ENCODE data around the gene SETBP1. TPM values are rescaled to one million over a fixed set of nuclear protein-coding genes. Genes with fewer than 3 reads are reported as not detected.
A peak's percentile ranks its signal among the peaks of the same experiment; 100 is the strongest.

SETBP1 gene
- total and polyA plus RNA-seq, 4 donors = 1.3 to 85.0 (median 24.1) TPM

GRCh38 chr18:44987371-44987770 is 306.7 kb downstream of the SETBP1 start:
- no peak for DNase-seq
- Histone ChIP-seq H3K4me1 (ENCODE audit: control insufficient read depth in 1 of 2, insufficient read depth in 2 of 2, low read length in 2 of 2) (no peaks in the 10 kb centered on the region), H3K27me3 (ENCODE audit: control insufficient read depth in 1 of 2, insufficient read depth in 2 of 2, low read length in 1 of 2) (no peaks in the 10 kb centered on the region), H3K36me3 (ENCODE audit: control insufficient read depth in 1 of 2, insufficient read depth in 2 of 2, low read length in 1 of 2) (no peaks in the 10 kb centered on the region), H3K9me3 (ENCODE audit: control insufficient read depth, low read length) (no peaks in the 10 kb centered on the region), H3K27ac (ENCODE audit: low read depth in 1 of 2, low read length in 2 of 2) (no peak overlapping the region), H3K4me3 (ENCODE audit: low read length in 2 of 2) (no peak overlapping the region)
- intact Hi-C loops (cut with DNase I) = no loop called here
- ATAC-seq (ENCODE audit: low FRiP score) = no peak
- WGBS, 2 donors = 73 to 81% methylated on average over 4 of the region's 4 CpGs

- H3K4me1 ChIP-seq (ENCODE audit: control insufficient read depth in 1 of 2, insufficient read depth in 2 of 2, low read length in 2 of 2) = no peaks in the 10 kb centered on the region
- H3K36me3 ChIP-seq (ENCODE audit: control insufficient read depth in 1 of 2, insufficient read depth in 2 of 2, low read length in 1 of 2) = no peaks in the 10 kb centered on the region
- ATAC-seq (ENCODE audit: low FRiP score) (no peak), DNase-seq (no peak)
- 95 to 99% methylated on average over 1 of the region's 1 CpG for WGBS, 2 donors
- intact Hi-C loops (cut with DNase I) = no loop called here
- no peak overlapping the region for H3K4me3 ChIP-seq (ENCODE audit: low read length in 2 of 2)
- no peaks in the 10 kb centered on the region for H3K27me3 ChIP-seq (ENCODE audit: control insufficient read depth in 1 of 2, insufficient read depth in 2 of 2, low read length in 1 of 2)
- no peaks in the 10 kb centered on the region for H3K9me3 ChIP-seq (ENCODE audit: control insufficient read depth, low read length)
- H3K27ac ChIP-seq (ENCODE audit: low read depth in 1 of 2, low read length in 2 of 2) = no peak overlapping the region
Observed at GRCh38 chr18:44988821-44989587, 308.3 kb downstream of the SETBP1 start.

DNA sequence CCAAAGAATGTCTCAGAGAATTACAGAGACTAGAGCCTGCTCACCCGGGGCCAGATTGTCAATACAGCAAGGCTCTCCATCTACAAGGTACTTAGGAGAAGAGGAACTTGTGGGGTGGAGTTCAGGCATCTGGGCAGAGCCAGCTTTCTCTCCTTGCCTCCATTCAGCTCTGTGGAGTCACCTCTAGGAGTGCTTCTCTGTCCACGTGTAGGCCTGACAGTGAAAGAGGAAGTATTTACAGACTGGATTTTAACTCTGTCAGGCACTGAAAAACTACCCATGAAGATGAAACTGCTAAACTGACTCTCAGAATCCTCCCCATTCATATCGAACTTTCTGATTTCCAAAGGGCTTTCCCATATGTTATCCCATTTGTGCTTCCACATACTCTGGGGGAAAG is 315.6 kb downstream of the SETBP1 start:
- DNase-seq (no peak), ATAC-seq (ENCODE audit: low FRiP score) (no peak)
- H3K9me3 ChIP-seq (ENCODE audit: control insufficient read depth, low read length) = no peaks in the 10 kb centered on the region
- intact Hi-C loops (cut with DNase I) = no loop called here
- no peak overlapping the region for H3K27ac ChIP-seq (ENCODE audit: low read depth in 1 of 2, low read length in 2 of 2)
- no peaks in the 10 kb centered on the region for H3K27me3 ChIP-seq (ENCODE audit: control insufficient read depth in 1 of 2, insufficient read depth in 2 of 2, low read length in 1 of 2)
- no peak overlapping the region for H3K4me3 ChIP-seq (ENCODE audit: low read length in 2 of 2)
- WGBS, 2 donors = 74 to 77% methylated on average over 3 of the region's 3 CpGs
- no peaks in the 10 kb centered on the region for H3K4me1 ChIP-seq (ENCODE audit: control insufficient read depth in 1 of 2, insufficient read depth in 2 of 2, low read length in 2 of 2)
- H3K36me3 ChIP-seq (ENCODE audit: control insufficient read depth in 1 of 2, insufficient read depth in 2 of 2, low read length in 1 of 2) = no peaks in the 10 kb centered on the region

DNA sequence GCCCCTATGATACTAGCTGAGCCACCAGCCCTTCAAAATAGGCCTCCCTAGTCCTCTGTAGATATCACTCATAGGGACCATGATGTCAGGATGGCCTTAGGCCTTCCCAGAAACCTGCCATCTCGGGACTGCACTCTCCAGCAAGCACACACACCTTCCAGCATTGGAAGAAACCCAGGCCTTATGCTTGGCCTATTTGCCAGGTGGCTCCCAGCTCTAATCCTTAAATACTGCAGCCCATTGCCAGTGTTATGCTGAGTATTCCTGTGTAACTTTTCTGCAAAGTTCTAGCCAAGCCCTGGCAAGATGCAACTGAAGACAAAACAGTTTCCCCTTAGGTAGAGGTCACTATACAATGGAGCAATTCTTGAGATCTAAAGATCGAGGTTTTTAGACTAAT is 316.5 kb downstream of the SETBP1 start:
- Histone ChIP-seq H3K27ac (ENCODE audit: low read depth in 1 of 2, low read length in 2 of 2) (no peak overlapping the region), H3K36me3 (ENCODE audit: control insufficient read depth in 1 of 2, insufficient read depth in 2 of 2, low read length in 1 of 2) (no peaks in the 10 kb centered on the region), H3K27me3 (ENCODE audit: control insufficient read depth in 1 of 2, insufficient read depth in 2 of 2, low read length in 1 of 2) (no peaks in the 10 kb centered on the region), H3K9me3 (ENCODE audit: control insufficient read depth, low read length) (no peaks in the 10 kb centered on the region), H3K4me3 (ENCODE audit: low read length in 2 of 2) (no peak overlapping the region), H3K4me1 (ENCODE audit: control insufficient read depth in 1 of 2, insufficient read depth in 2 of 2, low read length in 2 of 2) (no peaks in the 10 kb centered on the region)
- WGBS, 2 donors = 87% methylated on average over 2 of the region's 2 CpGs
- intact Hi-C loops (cut with DNase I) = no loop called here
- DNase-seq = no peak
- no peak for ATAC-seq (ENCODE audit: low FRiP score)

DNA sequence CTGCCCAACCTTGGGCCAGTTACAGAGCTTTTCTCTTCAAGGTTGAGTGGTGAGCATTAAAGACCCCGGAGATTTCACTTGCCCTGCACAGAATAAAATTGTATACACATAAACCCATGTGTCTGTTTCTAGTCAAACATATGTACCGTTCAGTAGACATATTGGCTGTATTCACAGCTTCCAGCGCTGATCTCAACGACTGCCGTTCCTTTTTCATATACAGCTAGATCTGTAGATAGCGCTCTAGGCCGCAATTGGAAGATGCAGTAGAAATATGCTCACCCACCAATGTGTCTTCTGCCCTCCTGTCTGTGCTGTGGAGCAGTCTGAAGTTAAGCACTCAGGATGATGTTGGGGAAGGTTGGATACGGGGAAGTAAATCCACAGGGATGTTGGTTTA is 317.7 kb downstream of the SETBP1 start:
- no peak for DNase-seq
- no peak for ATAC-seq (ENCODE audit: low FRiP score)
- no peaks in the 10 kb centered on the region for H3K27me3 ChIP-seq (ENCODE audit: control insufficient read depth in 1 of 2, insufficient read depth in 2 of 2, low read length in 1 of 2)

GRCh38 chr18:45004546-45005080 is 323.9 kb downstream of the SETBP1 start:
- Histone ChIP-seq H3K27me3 (ENCODE audit: control insufficient read depth in 1 of 2, insufficient read depth in 2 of 2, low read length in 1 of 2) (no peaks in the 10 kb centered on the region), H3K4me3 (ENCODE audit: low read length in 2 of 2) (no peak overlapping the region), H3K36me3 (ENCODE audit: control insufficient read depth in 1 of 2, insufficient read depth in 2 of 2, low read length in 1 of 2) (no peaks in the 10 kb centered on the region), H3K27ac (ENCODE audit: low read depth in 1 of 2, low read length in 2 of 2) (no peak overlapping the region), H3K4me1 (ENCODE audit: control insufficient read depth in 1 of 2, insufficient read depth in 2 of 2, low read length in 2 of 2) (no peaks in the 10 kb centered on the region), H3K9me3 (ENCODE audit: control insufficient read depth, low read length) (no peaks in the 10 kb centered on the region)
- ATAC-seq (ENCODE audit: low FRiP score) (no peak), DNase-seq (no peak)
- intact Hi-C loops (cut with DNase I) = no loop called here
- 28% methylated on average over 3 of the region's 3 CpGs for WGBS, 2 donors

More for the DNA sequence above, 317.7 kb downstream of the SETBP1 start:
- intact Hi-C loops (cut with DNase I) = no loop called here
- WGBS, 2 donors = 97 to 98% methylated on average over 8 of the region's 8 CpGs
- Histone ChIP-seq H3K9me3 (ENCODE audit: control insufficient read depth, low read length) (no peaks in the 10 kb centered on the region), H3K36me3 (ENCODE audit: control insufficient read depth in 1 of 2, insufficient read depth in 2 of 2, low read length in 1 of 2) (no peaks in the 10 kb centered on the region), H3K4me3 (ENCODE audit: low read length in 2 of 2) (no peak overlapping the region), H3K27ac (ENCODE audit: low read depth in 1 of 2, low read length in 2 of 2) (no peak overlapping the region), H3K4me1 (ENCODE audit: control insufficient read depth in 1 of 2, insufficient read depth in 2 of 2, low read length in 2 of 2) (no peaks in the 10 kb centered on the region)

- Histone ChIP-seq H3K4me1 (ENCODE audit: control insufficient read depth in 1 of 2, insufficient read depth in 2 of 2, low read length in 2 of 2) (no peaks in the 10 kb centered on the region), H3K27me3 (ENCODE audit: control insufficient read depth in 1 of 2, insufficient read depth in 2 of 2, low read length in 1 of 2) (no peaks in the 10 kb centered on the region), H3K9me3 (ENCODE audit: control insufficient read depth, low read length) (no peaks in the 10 kb centered on the region), H3K27ac (ENCODE audit: low read depth in 1 of 2, low read length in 2 of 2) (no peak overlapping the region), H3K4me3 (ENCODE audit: low read length in 2 of 2) (no peak overlapping the region), H3K36me3 (ENCODE audit: control insufficient read depth in 1 of 2, insufficient read depth in 2 of 2, low read length in 1 of 2) (no peaks in the 10 kb centered on the region)
- intact Hi-C loops (cut with DNase I) = no loop called here
- ATAC-seq (ENCODE audit: low FRiP score) (no peak), DNase-seq (no peak)
- WGBS, 2 donors = 78 to 83% methylated on average over 2 of the region's 2 CpGs
Observed at GRCh38 chr18:45006934-45007333, 326.2 kb downstream of the SETBP1 start.

DNA sequence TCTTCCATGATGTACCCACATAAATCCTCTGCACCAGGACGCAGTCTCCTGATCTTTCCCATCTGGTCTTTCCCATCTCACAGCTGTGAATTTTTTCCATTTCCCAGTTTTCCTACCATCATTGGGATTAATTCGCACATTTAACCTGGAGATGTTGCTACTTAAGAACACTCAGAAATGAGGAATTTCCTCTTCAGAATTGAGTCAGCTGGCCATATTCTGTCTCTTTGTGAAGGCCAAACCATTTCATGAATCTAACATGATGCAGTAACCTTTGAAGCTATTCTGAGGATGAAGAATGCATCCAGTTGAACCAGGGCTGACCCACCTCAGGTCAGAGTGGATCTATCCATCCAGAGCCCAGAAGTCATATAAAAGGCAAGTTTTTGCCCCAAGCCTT is 326.8 kb downstream of the SETBP1 start:
- intact Hi-C loops (cut with DNase I) = no loop called here
- H3K36me3 ChIP-seq (ENCODE audit: control insufficient read depth in 1 of 2, insufficient read depth in 2 of 2, low read length in 1 of 2) = no peaks in the 10 kb centered on the region
- no peak overlapping the region for H3K4me3 ChIP-seq (ENCODE audit: low read length in 2 of 2)
- H3K9me3 ChIP-seq (ENCODE audit: control insufficient read depth, low read length) = no peaks in the 10 kb centered on the region
- no peaks in the 10 kb centered on the region for H3K27me3 ChIP-seq (ENCODE audit: control insufficient read depth in 1 of 2, insufficient read depth in 2 of 2, low read length in 1 of 2)
- H3K27ac ChIP-seq (ENCODE audit: low read depth in 1 of 2, low read length in 2 of 2) = no peak overlapping the region
- 93 to 96% methylated on average over 2 of the region's 2 CpGs for WGBS, 2 donors
- DNase-seq (no peak), ATAC-seq (ENCODE audit: low FRiP score) (no peak)
- no peaks in the 10 kb centered on the region for H3K4me1 ChIP-seq (ENCODE audit: control insufficient read depth in 1 of 2, insufficient read depth in 2 of 2, low read length in 2 of 2)

- Histone ChIP-seq H3K4me1 (ENCODE audit: control insufficient read depth in 1 of 2, insufficient read depth in 2 of 2, low read length in 2 of 2) (no peaks in the 10 kb centered on the region), H3K27ac (ENCODE audit: low read depth in 1 of 2, low read length in 2 of 2) (no peak overlapping the region), H3K9me3 (ENCODE audit: control insufficient read depth, low read length) (no peaks in the 10 kb centered on the region), H3K27me3 (ENCODE audit: control insufficient read depth in 1 of 2, insufficient read depth in 2 of 2, low read length in 1 of 2) (no peaks in the 10 kb centered on the region), H3K36me3 (ENCODE audit: control insufficient read depth in 1 of 2, insufficient read depth in 2 of 2, low read length in 1 of 2) (no peaks in the 10 kb centered on the region), H3K4me3 (ENCODE audit: low read length in 2 of 2) (no peak overlapping the region)
- no peak for ATAC-seq (ENCODE audit: low FRiP score)
- intact Hi-C loops (cut with DNase I) = no loop called here
- DNase-seq = peak in 1 of 2 donors; percentile 60
- 92 to 93% methylated on average over 13 of the region's 13 CpGs for WGBS, 2 donors
Observed at GRCh38 chr18:45008694-45009413, 328.2 kb downstream of the SETBP1 start.
